HUES64 (cell line): ENCODE results near the gene PSPH.
"Not testable (repeated sequence)": the region's sequence is repeated elsewhere in the genome, so short reads cannot be mapped to it uniquely, and the experiment has no call there.

Source experiments
- H3K27ac ChIP-seq: 2 replicates; pipeline ENCODE4 v1.7.0; 2013; ENCODE audit warnings: low read depth, low read length, inconsistent platforms
- H3K27me3 ChIP-seq: 2 replicates; pipeline ENCODE4 v1.6.1; 2013; ENCODE audit warnings: mild to moderate bottlenecking, low read length; ENCODE audit not compliant: insufficient read depth
- H3K36me3 ChIP-seq: 2 replicates; pipeline ENCODE4 v1.6.1; 2013; ENCODE audit warnings: mild to moderate bottlenecking, low read length; ENCODE audit not compliant: insufficient read depth
- H3K4me1 ChIP-seq: 2 replicates; pipeline ENCODE4 v1.6.1; 2013; ENCODE audit warnings: mild to moderate bottlenecking, low read length, moderate library complexity; ENCODE audit not compliant: insufficient read depth
- H3K4me3 ChIP-seq: 2 replicates; pipeline ENCODE4 v1.5.1; 2013; ENCODE audit warnings: mild to moderate bottlenecking, low read length, moderate library complexity
- H3K9ac ChIP-seq: 2 replicates; pipeline ENCODE4 v1.6.1; 2013; ENCODE audit warnings: mild to moderate bottlenecking, low read depth, low read length
- H3K9me3 ChIP-seq: 2 replicates; pipeline ENCODE4 v1.6.1; 2013; ENCODE audit warnings: low read depth, low read length; ENCODE audit not compliant: insufficient read depth
- WGBS: fragments of 150-250, 120-280 bp; methylation state at CpG from one replicate; pipeline ENCODE4 v1.1.7; 2013; ENCODE audit warnings: missing lambda C conversion rate; 5-methylcytosine and 5-hydroxymethylcytosine counted together

Gene PSPH

DNA sequence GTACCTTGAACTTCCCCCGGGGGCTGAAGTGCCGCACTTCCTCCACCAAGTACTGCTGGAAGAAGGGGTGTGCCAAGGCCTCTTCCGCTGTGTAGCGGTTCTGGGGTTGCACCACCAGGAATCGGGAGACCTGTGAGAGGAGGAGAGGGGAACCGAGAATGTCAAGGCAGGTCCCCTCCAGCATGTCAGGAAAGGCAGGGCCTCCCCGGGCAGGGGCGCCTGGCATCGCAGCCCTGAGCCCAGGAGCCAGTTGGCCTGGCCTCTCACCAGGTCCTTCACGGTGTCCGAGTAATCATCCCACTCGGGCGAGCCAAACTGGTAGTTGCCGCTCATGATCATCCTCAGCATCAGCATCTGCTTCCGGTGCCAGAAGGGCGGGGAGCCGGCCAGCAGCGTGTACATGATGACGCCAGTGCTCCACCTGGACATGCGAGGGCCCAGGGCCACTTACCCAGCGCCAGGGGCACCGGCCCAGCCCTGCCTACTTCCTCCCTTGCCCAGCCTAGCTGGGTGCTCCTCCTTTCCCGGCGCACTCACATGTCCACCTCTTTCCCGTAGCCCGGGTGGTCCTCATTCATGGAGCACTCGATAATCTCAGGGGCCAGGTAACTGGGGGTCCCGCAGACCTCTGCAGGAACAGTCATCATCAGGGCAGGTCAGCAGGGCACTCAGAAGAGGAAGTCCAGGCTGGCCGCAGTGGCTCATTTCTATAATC lies 30.5 kb upstream of the PSPH start:
- Histone ChIP-seq H3K4me3 (no peak overlapping the region), H3K9ac (no peak overlapping the region), H3K27me3 (no peaks in the 10 kb centered on the region), H3K9me3 (no peaks in the 10 kb centered on the region), H3K27ac (no peak overlapping the region), H3K36me3 (peaks cover 31% of the 10 kb centered on the region), H3K4me1 (no peaks in the 10 kb centered on the region)
- 97% methylated on average over 29 of the region's 29 CpGs for WGBS

DNA sequence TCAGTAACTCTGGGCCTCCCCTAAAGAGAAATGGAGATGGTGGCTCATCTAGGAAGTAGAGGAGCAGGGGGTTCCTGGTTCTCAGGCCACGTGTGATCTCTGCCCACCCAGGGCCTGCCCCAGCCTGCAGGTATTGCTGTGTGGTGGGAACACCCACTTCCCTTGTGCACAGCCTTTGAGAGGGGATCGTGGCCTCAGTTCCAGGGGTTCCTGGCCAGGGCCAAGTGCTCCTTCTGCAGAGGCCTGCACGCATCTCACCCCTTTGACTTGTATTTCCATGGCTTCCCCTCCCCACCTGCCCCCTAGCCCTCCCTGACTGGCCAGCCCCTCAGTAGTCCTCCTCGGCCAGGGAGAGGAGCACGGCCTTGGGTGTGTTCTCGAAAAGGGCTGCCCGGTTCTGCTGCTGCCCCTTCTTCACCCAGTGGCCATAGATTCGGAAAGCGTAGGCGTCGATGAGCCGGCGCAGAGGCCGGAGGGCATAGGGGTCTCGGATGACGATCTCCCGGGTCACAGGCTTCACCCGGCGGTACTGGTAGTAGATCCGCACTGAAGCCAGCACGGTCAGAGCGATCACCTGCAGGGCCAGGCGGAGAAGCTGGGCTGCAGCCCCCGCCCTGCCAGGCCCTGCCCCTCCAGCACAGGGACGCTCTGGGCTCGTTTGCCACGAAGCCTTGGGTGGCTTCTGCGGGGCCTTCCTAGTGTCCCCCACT lies 29.6 kb upstream of the PSPH start:
- peaks cover 35% of the 10 kb centered on the region for H3K36me3 ChIP-seq
- H3K9me3 ChIP-seq, H3K27ac ChIP-seq, H3K4me3 ChIP-seq, H3K4me1 ChIP-seq, H3K27me3 ChIP-seq, H3K9ac ChIP-seq: not testable (repeated sequence)
- WGBS = 95% methylated on average over 28 of the region's 28 CpGs

DNA sequence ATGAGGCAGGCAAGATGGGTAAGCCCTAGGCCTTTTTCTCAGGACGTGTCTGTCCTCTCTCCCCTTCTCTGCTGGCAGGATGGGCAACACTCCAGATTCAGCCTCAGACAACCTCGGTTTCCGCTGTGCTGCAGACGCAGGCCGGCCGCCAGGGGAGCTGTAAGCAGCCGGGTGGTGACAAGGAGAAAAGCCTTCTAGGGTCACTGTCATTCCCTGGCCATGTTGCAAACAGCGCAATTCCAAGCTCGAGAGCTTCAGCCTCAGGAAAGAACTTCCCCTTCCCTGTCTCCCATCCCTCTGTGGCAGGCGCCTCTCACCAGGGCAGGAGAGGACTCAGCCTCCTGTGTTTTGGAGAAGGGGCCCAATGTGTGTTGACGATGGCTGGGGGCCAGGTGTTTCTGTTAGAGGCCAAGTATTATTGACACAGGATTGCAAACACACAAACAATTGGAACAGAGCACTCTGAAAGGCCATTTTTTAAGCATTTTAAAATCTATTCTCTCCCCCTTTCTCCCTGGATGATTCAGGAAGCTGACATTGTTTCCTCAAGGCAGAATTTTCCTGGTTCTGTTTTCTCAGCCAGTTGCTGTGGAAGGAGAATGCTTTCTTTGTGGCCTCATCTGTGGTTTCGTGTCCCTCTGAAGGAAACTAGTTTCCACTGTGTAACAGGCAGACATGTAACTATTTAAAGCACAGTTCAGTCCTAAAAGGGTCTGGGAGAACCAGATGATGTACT lies 28.4 kb upstream of the PSPH start:
- Histone ChIP-seq H3K9ac (no peak overlapping the region), H3K36me3 (peaks cover 35% of the 10 kb centered on the region), H3K9me3 (no peaks in the 10 kb centered on the region), H3K4me3 (no peak overlapping the region), H3K27ac (no peak overlapping the region), H3K27me3 (no peaks in the 10 kb centered on the region), H3K4me1 (no peaks in the 10 kb centered on the region)
- WGBS = 90% methylated on average over 11 of the region's 12 CpGs

DNA sequence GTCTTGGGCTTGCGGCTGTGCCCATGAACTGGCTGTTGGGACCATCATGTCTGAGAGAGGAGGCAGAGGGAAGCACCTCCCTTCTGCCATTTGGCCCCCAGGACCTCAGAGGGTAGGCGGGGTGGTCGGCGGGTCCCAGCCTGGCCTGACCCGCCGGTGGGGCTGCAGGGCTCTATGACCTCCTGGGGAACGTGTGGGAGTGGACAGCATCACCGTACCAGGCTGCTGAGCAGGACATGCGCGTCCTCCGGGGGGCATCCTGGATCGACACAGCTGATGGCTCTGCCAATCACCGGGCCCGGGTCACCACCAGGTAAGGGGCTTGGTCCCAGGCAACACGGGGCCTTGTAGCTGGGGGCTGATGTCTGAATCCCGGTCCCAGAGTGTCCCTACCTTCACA lies 27.0 kb upstream of the PSPH start:
- no peak overlapping the region for H3K27ac ChIP-seq
- no peaks in the 10 kb centered on the region for H3K4me1 ChIP-seq
- no peaks in the 10 kb centered on the region for H3K27me3 ChIP-seq
- H3K36me3 ChIP-seq = peaks cover 35% of the 10 kb centered on the region
- H3K9me3 ChIP-seq = no peaks in the 10 kb centered on the region
- H3K4me3 ChIP-seq = no peak overlapping the region
- no peak overlapping the region for H3K9ac ChIP-seq
- WGBS = 94% methylated on average over 16 of the region's 16 CpGs

DNA sequence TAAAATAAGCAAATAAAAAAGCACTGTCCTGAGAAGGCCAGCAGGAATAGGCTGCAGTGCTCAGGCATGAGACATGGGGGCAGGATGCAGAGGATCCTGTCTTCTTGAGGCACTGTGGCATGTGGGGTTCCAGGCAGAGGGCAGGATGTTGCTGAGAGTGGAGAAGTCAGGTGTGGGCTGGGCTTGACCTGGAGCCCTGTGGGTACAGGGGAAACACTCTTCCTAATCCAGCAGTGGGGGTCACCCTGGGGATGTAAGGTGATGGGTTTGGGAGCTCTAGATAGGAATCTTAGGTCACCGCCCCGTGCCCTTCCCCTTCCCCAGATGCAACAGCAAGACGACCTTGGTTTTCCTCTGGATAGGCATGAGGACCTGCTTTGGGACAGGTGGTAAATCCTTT lies 26.4 kb upstream of the PSPH start:
- H3K27ac ChIP-seq = no peak overlapping the region
- no peaks in the 10 kb centered on the region for H3K9me3 ChIP-seq
- H3K4me3 ChIP-seq = no peak overlapping the region
- H3K9ac ChIP-seq = no peak overlapping the region
- peaks cover 40% of the 10 kb centered on the region for H3K36me3 ChIP-seq
- H3K27me3 ChIP-seq = no peaks in the 10 kb centered on the region
- no peaks in the 10 kb centered on the region for H3K4me1 ChIP-seq
- 100% methylated on average over 1 of the region's 3 CpGs for WGBS

DNA sequence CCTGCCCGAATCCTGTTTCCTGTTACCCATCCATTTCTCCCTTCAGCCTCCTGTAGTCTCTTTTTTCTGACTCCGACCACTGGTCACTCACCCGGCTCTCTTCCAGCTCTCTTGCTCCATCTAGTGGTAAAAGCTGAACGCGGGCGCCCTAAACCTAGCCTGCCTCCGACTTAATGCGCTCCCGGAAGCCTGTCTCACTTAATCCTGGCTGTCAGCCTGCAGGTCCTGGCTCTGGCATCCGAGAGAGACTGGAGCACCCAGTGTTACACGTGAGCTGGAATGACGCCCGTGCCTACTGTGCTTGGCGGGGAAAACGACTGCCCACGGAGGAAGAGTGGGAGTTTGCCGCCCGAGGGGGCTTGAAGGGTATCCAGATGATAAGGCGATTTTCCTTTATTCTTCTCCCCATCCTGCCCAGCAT lies 23.1 kb upstream of the PSPH start:
- Histone ChIP-seq H3K9ac (no peak overlapping the region), H3K9me3 (no peaks in the 10 kb centered on the region), H3K27ac (peak overlapping the region; percentile 8; the same call in 1 of the 2 replicates), H3K4me1 (no peaks in the 10 kb centered on the region), H3K36me3 (peaks cover 50% of the 10 kb centered on the region), H3K27me3 (no peaks in the 10 kb centered on the region), H3K4me3 (no peak overlapping the region)
- WGBS = 32% methylated on average over 18 of the region's 19 CpGs

DNA sequence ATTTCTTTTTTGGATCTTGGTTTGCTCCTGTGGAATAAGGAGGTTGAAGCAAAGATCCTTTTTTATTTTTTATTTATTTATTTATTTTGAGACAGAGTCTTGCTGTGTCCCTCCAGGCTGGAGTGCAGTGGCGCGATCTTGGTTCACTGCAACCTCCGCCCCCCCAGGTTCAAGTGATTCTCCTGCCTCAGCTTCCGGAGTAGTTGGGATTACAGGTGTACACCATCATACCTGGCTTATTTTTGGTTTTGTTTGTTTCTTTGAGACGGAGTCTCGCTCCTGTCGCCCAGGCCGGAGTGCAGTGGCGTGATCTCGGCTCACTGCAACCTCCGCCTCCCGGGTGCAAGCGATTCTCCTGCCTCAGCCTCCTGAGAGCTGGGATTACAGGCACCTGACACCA lies 15.1 kb upstream of the PSPH start:
- not testable (repeated sequence) for H3K27ac ChIP-seq, H3K9ac ChIP-seq, H3K4me1 ChIP-seq, H3K9me3 ChIP-seq, H3K27me3 ChIP-seq, H3K4me3 ChIP-seq
- 97% methylated on average over 13 of the region's 13 CpGs for WGBS
- peaks cover 63% of the 10 kb centered on the region for H3K36me3 ChIP-seq

DNA sequence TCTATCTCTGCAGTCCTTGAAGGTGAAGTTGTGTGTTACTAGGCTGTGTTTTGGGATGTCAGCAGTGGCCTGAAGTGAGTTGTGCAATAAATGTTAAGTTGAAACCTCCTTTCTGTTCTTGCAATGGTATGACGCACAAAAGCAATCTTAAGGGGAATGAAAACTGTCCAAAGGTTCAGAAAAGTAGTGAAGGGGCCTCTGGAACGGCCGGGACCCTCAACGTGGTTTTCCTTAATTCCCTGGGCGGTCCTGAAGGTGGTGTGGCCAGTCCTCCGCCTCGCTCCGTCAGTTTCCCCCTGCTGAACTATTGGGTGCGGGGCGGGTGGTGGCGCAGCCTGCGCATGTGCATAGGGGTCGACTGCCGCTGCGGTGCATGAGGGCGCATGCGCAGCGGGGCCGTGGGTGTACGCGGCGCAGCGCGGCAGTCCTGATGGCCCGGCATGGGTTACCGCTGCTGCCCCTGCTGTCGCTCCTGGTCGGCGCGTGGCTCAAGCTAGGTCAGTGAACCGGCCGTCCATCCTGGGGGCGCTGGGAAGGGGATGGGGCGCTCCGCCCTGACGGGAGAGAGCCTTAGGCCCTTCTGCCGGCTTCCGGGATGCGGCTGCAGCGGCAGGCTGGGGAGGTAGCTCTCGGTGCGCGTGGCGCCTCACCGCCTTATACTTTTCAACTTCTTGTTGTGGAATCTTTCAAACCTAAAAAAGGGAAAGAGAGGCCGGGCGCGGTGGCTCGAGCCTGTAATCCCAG lies 12.8 kb upstream of the PSPH start, which contains the start of gene SUMF2:
Gene SUMF2, plus strand, starts transcription at position 405 of the 744 bp plus-strand sequence. Its CDS starts 26 bp downstream, at position 431.
- peaks cover 65% of the 10 kb centered on the region for H3K36me3 ChIP-seq
- H3K4me1 ChIP-seq = 0 out of 2 replicates have a peak, but pooled peaks cover 5% of the 10 kb centered on the region
- H3K9ac ChIP-seq = peak within 1 kb of the TSS; percentile 80
- no peaks in the 10 kb centered on the region for H3K27me3 ChIP-seq
- 1% methylated on average over 49 of the region's 49 CpGs for WGBS
- H3K4me3 ChIP-seq = peak within 1 kb of the TSS; percentile 70
- no peaks in the 10 kb centered on the region for H3K9me3 ChIP-seq
- peak within 1 kb of the TSS; percentile 89 for H3K27ac ChIP-seq

DNA sequence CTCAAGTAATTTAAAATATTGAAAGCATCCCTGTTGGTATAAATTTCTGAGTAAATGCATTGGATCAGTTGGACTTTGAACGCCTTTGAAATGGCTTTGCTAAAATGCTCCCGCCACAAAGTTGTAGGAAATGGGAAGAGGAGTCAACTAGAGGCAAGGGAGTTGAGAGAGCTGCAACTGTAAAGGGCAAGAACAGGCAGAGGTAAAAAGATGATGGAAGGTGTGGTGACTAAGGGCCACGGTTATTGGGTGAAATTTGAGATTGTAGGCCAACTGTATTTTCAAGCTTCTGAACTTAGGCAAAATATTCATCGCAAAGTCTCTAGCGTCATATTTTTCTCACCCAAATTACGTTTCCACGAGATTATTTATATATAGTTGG lies 12.2 kb upstream of the PSPH start:
- Histone ChIP-seq H3K4me1 (0 out of 2 replicates have a peak, but pooled peaks cover 5% of the 10 kb centered on the region), H3K9me3 (no peaks in the 10 kb centered on the region), H3K27ac (peak overlapping the region; percentile 89), H3K36me3 (peaks cover 65% of the 10 kb centered on the region), H3K9ac (no peak overlapping the region), H3K4me3 (peak overlapping the region; percentile 70), H3K27me3 (no peaks in the 10 kb centered on the region)
- 89% methylated on average over 7 of the region's 7 CpGs for WGBS

DNA sequence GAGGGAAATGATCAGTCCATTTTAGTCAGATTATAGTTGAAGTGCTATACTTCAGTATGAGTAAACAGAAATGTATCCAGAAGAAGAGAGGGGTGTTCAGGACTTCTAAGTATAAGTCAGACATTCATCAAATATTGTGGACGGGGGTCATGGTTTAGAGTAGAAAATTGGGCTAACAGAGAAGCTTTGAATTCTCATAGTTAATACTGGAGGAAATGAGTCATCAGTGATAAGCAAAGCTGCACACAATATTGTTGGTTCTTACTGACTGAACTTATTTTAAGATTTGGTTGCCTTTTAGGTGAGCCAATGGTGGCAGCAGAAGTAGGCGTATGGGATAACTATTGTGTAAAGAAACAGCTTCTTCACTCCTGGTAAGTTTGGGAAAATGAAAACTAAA lies 11.1 kb upstream of the PSPH start:
- no peak overlapping the region for H3K9ac ChIP-seq
- H3K4me3 ChIP-seq = no peak overlapping the region
- no peak overlapping the region for H3K27ac ChIP-seq
- 90% methylated on average over 2 of the region's 2 CpGs for WGBS
- peaks cover 73% of the 10 kb centered on the region for H3K36me3 ChIP-seq
- H3K27me3 ChIP-seq = no peaks in the 10 kb centered on the region
- H3K9me3 ChIP-seq = no peaks in the 10 kb centered on the region
- H3K4me1 ChIP-seq = 0 out of 2 replicates have a peak, but pooled peaks cover 5% of the 10 kb centered on the region
